Right lobe of liver (tissue), 6 donors: Measurements from ENCODE around the gene TSGA10. TPM values are rescaled to one million over a fixed set of nuclear protein-coding genes. Genes with fewer than 3 reads are reported as not detected.

Experiments used
- ATAC-seq, 4 donors: fragments of 200-7000 bp; cut with Tn5 transposase; one replicate each; pipeline ENCODE4 v1.9.1; 2020; ENCODE audit warnings: mild to moderate bottlenecking in 4 of 4, moderate library complexity in 4 of 4
- DNase-seq, 3 donors: peaks; one replicate each; pipeline ENCODE4 v3.0.0-alpha.2; 2020
- H3K27ac ChIP-seq, 3 donors: fragments of 200-600 bp; one replicate each; pipeline ENCODE4 v1.8.0; 2022
- H3K27me3 ChIP-seq, 2 donors: fragments of 200-600 bp; one replicate each; pipeline ENCODE4 v1.8.0; 2022
- H3K36me3 ChIP-seq, 4 donors: fragments of 200-600 bp; sonication (generic) in 1 of 4; one replicate each; pipeline versions ENCODE4 v1.5.1 to v1.8.0; 2017 to 2022; ENCODE audit warnings: control low read depth in 1 of 4
- H3K4me1 ChIP-seq, 4 donors: fragments of 200-600 bp; sonication (generic) in 1 of 4; one replicate each; pipeline versions ENCODE4 v1.5.1 to v1.8.0; 2017 to 2022; ENCODE audit warnings: control low read depth in 1 of 4
- H3K4me3 ChIP-seq, 3 donors: fragments of 200-600 bp; one replicate each; pipeline ENCODE4 v1.8.0; 2022
- H3K9me3 ChIP-seq, 4 donors: fragments of 200-600 bp; sonication (generic) in 1 of 4; one replicate each; pipeline versions ENCODE4 v1.5.1 to v1.8.0; 2017 to 2022; ENCODE audit warnings: control low read depth in 1 of 4
- CTCF ChIP-seq, 4 donors: fragments of 200-600 bp in 3 of 4; fragments of 450-650 bp in 1 of 4; IDR thresholded peaks; one replicate each; pipeline versions ENCODE4 v1.5.1 to v1.8.0; 2016 to 2022; ENCODE audit warnings: antibody characterized with exemption in 4 of 4, mild to moderate bottlenecking in 2 of 4
- POLR2A ChIP-seq: fragments of 450-650 bp; IDR thresholded peaks from one replicate; pipeline ENCODE4 v1.6.1; 2017; ENCODE audit warnings: antibody characterized with exemption, mild to moderate bottlenecking
- WGBS: methylation state at CpG from one replicate; pipeline ENCODE4 v1.1.6; 2018; ENCODE audit warnings: low coverage, low lambda C conversion rate; ENCODE audit not compliant: insufficient coverage; ENCODE audit errors: missing lambda C conversion rate; 5-methylcytosine and 5-hydroxymethylcytosine counted together
- intact Hi-C, 2 donors: fragments of 100-400 bp; cut with DNase I; formaldehyde crosslinking; loops; one replicate each; pipeline versions ENCODE4 v1.11.2 to v1.14.1; 2022
- total RNA-seq, 6 experiments: library from RNA; depleted of rRNA in 2 of 6; stranded (reverse); fragments of >200 nt in 2 of 6; fragmentation: NEBNext Ultra II Directional in 3 of 6; extraction: Animal tissue kit (Norgen Biotek cat#: 25700) in 3 of 6; gene quantifications; one replicate each; pipeline versions ENCODE4 v1.1.0 to v1.2.4, GENCODE V29; 2016 to 2023
- donor health status: DM: no; HTN: yes; CAD: no.
- donor health status: DM: no; HTN: no; CAD: no.
- donor health status: DM: no; HTN: no; CAD: no.
- donor health status: DM: no; HTN: yes; CAD: no.
- donor health status: DM: no; HTN: yes; CAD: no.

The TSGA10 gene
- total RNA-seq, 6 experiments from 2014 or later: 1.6 to 5.6 (median 2.7) TPM

GRCh38 chr2:99111945-99112344 lies 42.8 kb downstream of the TSGA10 start:
- no peaks in the 10 kb centered on the region for H3K36me3 ChIP-seq
- no peaks in the 10 kb centered on the region for H3K9me3 ChIP-seq
- no peak overlapping the region for H3K4me3 ChIP-seq
- ATAC-seq (no peak), DNase-seq (no peak)
- no peaks in the 10 kb centered on the region for H3K4me1 ChIP-seq
- H3K27ac ChIP-seq: no peak overlapping the region
- TF ChIP-seq CTCF (IDR thresholded peaks at IDR 0.05): no peak
- no peak for TF ChIP-seq POLR2A
- H3K27me3 ChIP-seq: no peaks in the 10 kb centered on the region
- intact Hi-C loops: no loop called here
- 95% methylated on average over 1 of the region's 1 CpG for WGBS

- no peaks in the 10 kb centered on the region for H3K9me3 ChIP-seq
- no peaks in the 10 kb centered on the region for H3K36me3 ChIP-seq
- H3K27me3 ChIP-seq: no peaks in the 10 kb centered on the region
- TF ChIP-seq POLR2A (no peak), CTCF (IDR thresholded peaks at IDR 0.05) (no peak)
- DNase-seq (no peak), ATAC-seq (no peak)
- 67% methylated on average over 2 of the region's 2 CpGs for WGBS
- no peaks in the 10 kb centered on the region for H3K4me1 ChIP-seq
- no peak overlapping the region for H3K4me3 ChIP-seq
- no peak overlapping the region for H3K27ac ChIP-seq
- intact Hi-C loops: no loop called here
These were observed 43.5 kb downstream of the TSGA10 start for GRCh38 chr2:99111236-99111635.

GRCh38 chr2:99106913-99107312 lies 47.8 kb downstream of the TSGA10 start:
- Histone ChIP-seq H3K27ac (no peak overlapping the region), H3K36me3 (no peaks in the 10 kb centered on the region), H3K4me1 (no peaks in the 10 kb centered on the region), H3K27me3 (no peaks in the 10 kb centered on the region), H3K4me3 (no peak overlapping the region), H3K9me3 (no peaks in the 10 kb centered on the region)
- ATAC-seq (no peak), DNase-seq (no peak)
- intact Hi-C loops: no loop called here
- WGBS: 37% methylated on average over 2 of the region's 2 CpGs
- TF ChIP-seq POLR2A (no peak), CTCF (IDR thresholded peaks at IDR 0.05) (no peak)

GRCh38 chr2:99104006-99104405 lies 50.7 kb downstream of the TSGA10 start:
- TF ChIP-seq POLR2A: no peak
- TF ChIP-seq CTCF (IDR thresholded peaks at IDR 0.05): no peak
- no peaks in the 10 kb centered on the region for H3K9me3 ChIP-seq
- no peak overlapping the region for H3K4me3 ChIP-seq
- H3K27ac ChIP-seq: no peak overlapping the region
- H3K36me3 ChIP-seq: no peaks in the 10 kb centered on the region
- ATAC-seq (no peak), DNase-seq (no peak)
- peaks cover 0 to 5% (median 0%) of the 10 kb centered on the region in 4 donors for H3K4me1 ChIP-seq
- intact Hi-C loops: no loop called here
- WGBS: 92% methylated on average over 2 of the region's 2 CpGs
- no peaks in the 10 kb centered on the region for H3K27me3 ChIP-seq

DNA sequence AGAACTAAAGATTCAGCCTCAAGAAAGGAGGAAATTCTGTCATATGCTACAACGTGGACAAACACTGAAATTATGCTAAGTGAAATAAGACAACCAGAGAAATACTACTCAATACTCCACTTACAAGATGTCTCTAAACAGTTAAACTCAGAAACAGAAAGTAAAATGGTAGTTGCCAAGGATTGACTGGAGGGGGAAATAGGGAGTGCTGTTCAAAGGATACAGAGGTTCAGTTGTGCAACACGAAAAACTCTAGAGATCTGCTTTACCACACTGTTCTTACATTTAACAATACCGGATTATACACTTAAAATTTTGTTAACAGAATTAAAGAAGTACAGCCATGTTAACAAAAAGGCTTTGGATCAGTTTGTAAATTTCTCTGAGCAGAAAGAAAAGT lies 53.0 kb downstream of the TSGA10 start:
- peak overlapping the region in 1 of 3 donors; percentile 26 for H3K27ac ChIP-seq
- WGBS: 4% methylated on average over 3 of the region's 3 CpGs
- H3K9me3 ChIP-seq: no peaks in the 10 kb centered on the region
- no peaks in the 10 kb centered on the region for H3K27me3 ChIP-seq
- no peak for DNase-seq
- no peak overlapping the region for H3K4me3 ChIP-seq
- intact Hi-C loops: no loop called here
- TF ChIP-seq POLR2A (no peak), CTCF (IDR thresholded peaks at IDR 0.05) (peak in 3 of 4 donors; percentile 18 to 25 (median 18))
- peaks cover 0 to 5% (median 0%) of the 10 kb centered on the region in 4 donors for H3K4me1 ChIP-seq
- H3K36me3 ChIP-seq: no peaks in the 10 kb centered on the region
- ATAC-seq: peak; percentile 91 to 98 (median 94)
